Tibial nerve (tissue), 4 donors: Measurements from ENCODE around the gene DAZAP1. TPM values are rescaled to one million over a fixed set of nuclear protein-coding genes. Genes with fewer than 3 reads are reported as not detected.

Experiments used
- DNase-seq, 2 donors: peaks; one replicate each; pipeline ENCODE4 v3.0.0-alpha.2; 2019; ENCODE audit warnings: low spot score in 2 of 2
- H3K27ac ChIP-seq, 4 donors: fragments of 200-600 bp; sonication (generic) in 3 of 4; one replicate each; pipeline ENCODE4 v1.5.1; 2017 to 2019; ENCODE audit warnings: mild to moderate bottlenecking in 1 of 4
- H3K27me3 ChIP-seq, 2 donors: fragments of 200-600 bp; sonication (generic) in 1 of 2; one replicate each; pipeline versions ENCODE4 v1.5.1 to v1.6.0; 2017 to 2019
- H3K36me3 ChIP-seq, 3 donors: fragments of 200-600 bp; sonication (generic); one replicate each; pipeline ENCODE4 v1.5.1; 2018 to 2019
- H3K4me1 ChIP-seq, 4 donors: fragments of 200-600 bp; sonication (generic) in 3 of 4; one replicate each; pipeline ENCODE4 v1.5.1; 2017 to 2019
- H3K4me3 ChIP-seq, 4 donors: fragments of 200-600 bp; sonication (generic) in 3 of 4; one replicate each; pipeline ENCODE4 v1.5.1; 2017 to 2019; ENCODE audit warnings: mild to moderate bottlenecking in 1 of 4, moderate library complexity in 1 of 4
- H3K9me3 ChIP-seq, 4 donors: fragments of 200-600 bp; sonication (generic) in 3 of 4; one replicate each; pipeline ENCODE4 v1.5.1; 2017 to 2019
- EP300 ChIP-seq, 2 donors: sonication (generic); formaldehyde crosslinking; IDR thresholded peaks; one replicate each; pipeline ENCODE4 v1.6.1; 2017; ENCODE audit warnings: antibody characterized with exemption in 2 of 2, mild to moderate bottlenecking in 1 of 2
- POLR2A ChIP-seq, 2 donors: fragments of 450-650 bp; IDR thresholded peaks; one replicate each; pipeline ENCODE4 v1.6.1; 2017; ENCODE audit warnings: antibody characterized with exemption in 2 of 2, mild to moderate bottlenecking in 2 of 2, moderate library complexity in 2 of 2
- WGBS, 2 donors: methylation state at CpG; one replicate each; pipeline ENCODE4 v1.1.5; 2018; 5-methylcytosine and 5-hydroxymethylcytosine counted together
- total RNA-seq, 4 donors: library from RNA; depleted of rRNA; stranded (reverse); fragments of >200 nt; gene quantifications; one replicate each; pipeline ENCODE4 v1.1.0, GENCODE V29; 2016
- TF ChIP-seq, protein P1 (sequence below), 5 experiments: fragments of 200-600 bp in 3 of 5; fragments of 450-650 bp in 2 of 5; sonication (generic) in 3 of 5; IDR thresholded peaks; one replicate each; pipeline ENCODE4 v1.5.1; 2016 to 2019; ENCODE audit warnings: antibody characterized with exemption in 5 of 5, mild to moderate bottlenecking in 3 of 5, moderate library complexity in 2 of 5

Gene DAZAP1
- total RNA-seq, 4 donors from 2014 or later = 34.3 to 68.4 (median 61.0) TPM

DNA sequence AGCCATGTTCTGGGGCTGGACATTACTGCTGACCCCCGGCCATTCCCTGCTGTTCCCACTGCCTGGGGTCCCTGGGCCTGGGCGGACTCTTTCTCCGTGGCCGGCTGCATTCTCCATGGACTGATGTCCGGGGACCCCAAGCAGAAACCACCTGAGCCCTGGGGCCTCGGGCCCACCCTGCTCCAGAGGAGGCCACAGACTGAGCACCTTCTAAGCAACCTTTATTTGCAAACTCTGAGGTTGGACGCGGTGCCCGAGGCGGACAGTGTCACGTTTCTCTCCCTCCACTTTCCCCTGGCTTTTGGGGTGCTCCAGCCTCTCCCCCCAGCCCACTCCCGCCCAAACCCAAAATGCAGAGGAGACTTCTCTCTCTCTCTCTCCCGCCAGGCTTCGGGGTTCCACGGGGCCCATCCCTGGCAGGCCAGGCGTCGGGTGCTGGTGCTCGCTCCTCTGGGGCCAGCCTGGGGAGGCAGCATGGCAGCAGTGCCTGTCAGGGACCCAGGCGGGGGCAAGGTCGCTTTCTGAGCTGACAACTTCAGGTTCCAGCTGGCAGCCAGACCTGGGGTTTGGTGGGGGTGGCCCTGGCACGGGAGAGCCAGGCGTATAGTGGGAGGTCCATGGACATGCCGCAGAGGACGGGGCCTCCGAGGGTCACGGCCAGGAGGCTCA lies 74.0 kb downstream of the DAZAP1 start:
- H3K9me3 ChIP-seq = no peaks in the 10 kb centered on the region
- no peak for DNase-seq
- no peaks in the 10 kb centered on the region for H3K27me3 ChIP-seq
- TF ChIP-seq EP300 (IDR thresholded peaks at IDR 0.05) (no peak), POLR2A (IDR thresholded peaks at IDR 0.05) (no peak)
- TF ChIP-seq, protein P1, sequence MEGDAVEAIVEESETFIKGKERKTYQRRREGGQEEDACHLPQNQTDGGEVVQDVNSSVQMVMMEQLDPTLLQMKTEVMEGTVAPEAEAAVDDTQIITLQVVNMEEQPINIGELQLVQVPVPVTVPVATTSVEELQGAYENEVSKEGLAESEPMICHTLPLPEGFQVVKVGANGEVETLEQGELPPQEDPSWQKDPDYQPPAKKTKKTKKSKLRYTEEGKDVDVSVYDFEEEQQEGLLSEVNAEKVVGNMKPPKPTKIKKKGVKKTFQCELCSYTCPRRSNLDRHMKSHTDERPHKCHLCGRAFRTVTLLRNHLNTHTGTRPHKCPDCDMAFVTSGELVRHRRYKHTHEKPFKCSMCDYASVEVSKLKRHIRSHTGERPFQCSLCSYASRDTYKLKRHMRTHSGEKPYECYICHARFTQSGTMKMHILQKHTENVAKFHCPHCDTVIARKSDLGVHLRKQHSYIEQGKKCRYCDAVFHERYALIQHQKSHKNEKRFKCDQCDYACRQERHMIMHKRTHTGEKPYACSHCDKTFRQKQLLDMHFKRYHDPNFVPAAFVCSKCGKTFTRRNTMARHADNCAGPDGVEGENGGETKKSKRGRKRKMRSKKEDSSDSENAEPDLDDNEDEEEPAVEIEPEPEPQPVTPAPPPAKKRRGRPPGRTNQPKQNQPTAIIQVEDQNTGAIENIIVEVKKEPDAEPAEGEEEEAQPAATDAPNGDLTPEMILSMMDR (IDR thresholded peaks at IDR 0.05) = no peak
- peaks cover 0 to 13% (median 0%) of the 10 kb centered on the region in 3 donors for H3K36me3 ChIP-seq
- H3K4me1 ChIP-seq = peaks cover 0 to 30% (median 17%) of the 10 kb centered on the region in 4 donors
- no peak overlapping the region for H3K4me3 ChIP-seq
- no peak overlapping the region for H3K27ac ChIP-seq
- 86 to 87% methylated on average over 26 of the region's 26 CpGs for WGBS, 2 donors

- no peaks in the 10 kb centered on the region for H3K27me3 ChIP-seq
- no peak for DNase-seq
- 90% methylated on average over 26 to 31 of the region's 36 CpGs for WGBS, 2 donors
Measured at GRCh38 chr19:1481893-1482360, 74.5 kb downstream of the DAZAP1 start.

DNA sequence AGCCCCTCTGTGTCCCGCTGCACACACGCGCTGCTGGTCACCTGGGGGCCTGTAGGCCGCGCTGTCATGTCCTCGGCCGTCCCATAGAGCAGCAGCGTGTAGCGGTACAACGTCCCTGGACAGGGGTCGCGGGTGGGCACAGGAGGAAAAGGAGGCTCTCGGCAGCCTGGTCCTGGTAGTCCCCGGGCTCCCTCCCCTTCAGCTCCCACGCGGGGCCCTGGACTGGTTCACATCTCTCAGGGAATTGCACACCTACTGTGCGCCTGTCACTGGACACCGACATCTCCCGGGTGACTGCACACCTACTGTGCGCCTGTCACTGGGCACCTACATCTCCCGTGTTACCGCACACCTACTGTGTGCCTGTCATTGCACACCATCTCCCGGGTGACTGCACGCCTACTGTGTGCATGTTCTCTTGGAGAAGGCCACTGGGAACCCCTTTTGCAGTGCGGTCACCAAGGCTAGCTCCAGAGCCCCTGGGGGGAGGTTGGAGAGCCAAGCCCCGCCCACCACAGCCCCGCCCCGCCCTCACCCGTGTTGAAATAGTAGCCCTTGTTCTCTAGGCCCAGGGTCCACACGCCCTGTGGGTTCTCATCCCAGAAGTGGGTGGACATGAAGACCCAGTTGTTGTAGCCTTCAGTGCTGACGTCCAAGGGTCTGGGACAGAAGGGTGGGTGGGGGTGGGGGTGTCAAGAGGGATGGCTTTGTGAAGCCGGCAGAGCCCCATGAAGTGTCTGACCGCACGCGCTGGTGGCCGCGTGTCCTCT lies 75.2 kb downstream of the DAZAP1 start:
- 80 to 92% methylated on average over 24 to 30 of the region's 37 CpGs for WGBS, 2 donors
- TF ChIP-seq, protein P1 (IDR thresholded peaks at IDR 0.05) = no peak
- no peak for TF ChIP-seq POLR2A (IDR thresholded peaks at IDR 0.05)
- no peak for TF ChIP-seq EP300 (IDR thresholded peaks at IDR 0.05)
- Histone ChIP-seq H3K27me3 (no peaks in the 10 kb centered on the region), H3K4me3 (no peak overlapping the region), H3K27ac (no peak overlapping the region), H3K4me1 (peaks cover 0 to 20% (median 13%) of the 10 kb centered on the region in 4 donors), H3K9me3 (no peaks in the 10 kb centered on the region), H3K36me3 (peaks cover 0 to 2% (median 0%) of the 10 kb centered on the region in 3 donors)
- DNase-seq = no peak

More at GRCh38 chr19:1481893-1482360, 74.5 kb downstream of the DAZAP1 start:
- no peak overlapping the region for H3K27ac ChIP-seq
- H3K9me3 ChIP-seq = no peaks in the 10 kb centered on the region
- H3K4me1 ChIP-seq = peaks cover 0 to 27% (median 17%) of the 10 kb centered on the region in 4 donors
- H3K36me3 ChIP-seq = peaks cover 0 to 8% (median 0%) of the 10 kb centered on the region in 3 donors
- H3K4me3 ChIP-seq = no peak overlapping the region
- no peak for TF ChIP-seq POLR2A (IDR thresholded peaks at IDR 0.05)
- no peak for TF ChIP-seq EP300 (IDR thresholded peaks at IDR 0.05)
- TF ChIP-seq, protein P1 (IDR thresholded peaks at IDR 0.05) = no peak

DNA sequence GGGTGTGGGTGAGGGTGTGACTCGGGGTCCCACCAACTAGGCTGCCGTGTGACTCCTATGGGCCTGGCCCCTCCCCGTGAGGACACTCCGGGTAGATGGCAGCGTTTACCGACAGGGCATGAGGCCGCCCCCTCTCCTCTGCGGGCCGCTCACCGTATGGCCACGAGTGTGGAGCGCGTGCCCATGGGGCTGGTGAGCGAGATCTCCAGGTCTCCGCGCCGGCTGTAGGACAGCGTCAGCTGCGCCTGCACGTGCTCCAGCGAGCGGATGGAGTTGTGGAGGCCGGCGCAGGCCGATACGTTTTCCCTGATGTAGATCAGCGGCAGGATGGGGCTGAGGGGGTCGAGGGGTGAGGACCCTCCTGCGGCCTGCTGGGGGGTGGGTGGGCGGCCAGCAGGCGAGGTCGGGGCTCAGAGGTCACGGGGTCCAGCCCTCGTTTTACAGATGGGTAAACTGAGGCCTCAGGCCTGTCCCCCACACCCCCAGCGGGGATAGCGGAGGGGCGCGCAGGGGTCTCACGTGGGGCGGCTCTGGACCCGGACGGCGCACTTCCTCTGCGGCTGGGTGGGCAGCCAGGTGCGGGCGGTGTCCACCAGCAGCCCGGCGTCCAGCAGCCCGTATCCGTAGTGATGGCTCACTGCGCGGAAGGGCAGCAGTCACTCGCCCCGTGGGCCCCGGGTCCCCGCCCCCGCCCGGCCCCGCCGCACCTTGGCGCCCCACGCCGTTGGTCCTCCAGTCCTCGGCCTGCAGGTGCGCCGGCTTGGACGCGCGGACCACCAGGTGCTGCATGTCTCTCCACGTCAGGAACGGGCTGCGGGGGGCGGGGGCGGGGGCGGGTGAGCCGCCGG lies 76.0 kb downstream of the DAZAP1 start:
- Histone ChIP-seq H3K36me3 (no peaks in the 10 kb centered on the region), H3K4me3 (no peak overlapping the region), H3K27me3 (no peaks in the 10 kb centered on the region), H3K9me3 (no peaks in the 10 kb centered on the region), H3K4me1 (peaks cover 0 to 12% (median 5%) of the 10 kb centered on the region in 4 donors), H3K27ac (no peak overlapping the region)
- WGBS, 2 donors = 89 to 91% methylated on average over 37 to 41 of the region's 77 CpGs
- TF ChIP-seq, protein P1 (IDR thresholded peaks at IDR 0.05) = no peak
- no peak for TF ChIP-seq POLR2A (IDR thresholded peaks at IDR 0.05)
- no peak for DNase-seq
